Smooth muscle cell (in vitro differentiated cells): ENCODE results near the gene UBXN11. TPM values are rescaled to one million over a fixed set of nuclear protein-coding genes. Genes with fewer than 3 reads are reported as not detected.

ENCODE experiments used
- DNase-seq: peaks from one replicate; lab custom pipeline; 2025; ENCODE audit not compliant: unreplicated experiment; lab: John Stamatoyannopoulos, UW
- H2AFZ ChIP-seq: fragments of 200-600 bp; sonication (generic); 2 replicates; pipeline ENCODE4 v1.6.0; 2016; ENCODE audit warnings: antibody characterized with exemption, low read depth, mild to moderate bottlenecking
- H3F3A ChIP-seq: fragments of 200-600 bp; sonication (generic); 2 replicates; pipeline ENCODE4 v1.6.0; 2017; ENCODE audit warnings: antibody characterized with exemption, low read depth
- H3K27ac ChIP-seq: fragments of 200-600 bp; sonication (generic); 2 replicates; pipeline ENCODE4 v1.5.1; 2016; ENCODE audit warnings: low read depth, mild to moderate bottlenecking
- H3K27me3 ChIP-seq: fragments of 200-600 bp; sonication (generic); 2 replicates; pipeline ENCODE4 v1.6.1; 2016; ENCODE audit warnings: low read depth, mild to moderate bottlenecking
- H3K36me3 ChIP-seq: fragments of 200-600 bp; sonication (generic); 2 replicates; pipeline ENCODE4 v1.5.1; 2016; ENCODE audit warnings: low read depth
- H3K4me1 ChIP-seq: fragments of 200-600 bp; sonication (generic); 2 replicates; pipeline ENCODE4 v1.5.1; 2016; ENCODE audit warnings: low read depth
- H3K4me2 ChIP-seq: fragments of 200-600 bp; sonication (generic); 2 replicates; pipeline ENCODE4 v1.6.0; 2016; ENCODE audit warnings: mild to moderate bottlenecking
- H3K4me3 ChIP-seq: fragments of 200-600 bp; sonication (generic); 2 replicates; pipeline ENCODE4 v1.5.1; 2016; ENCODE audit warnings: mild to moderate bottlenecking
- H3K79me2 ChIP-seq: fragments of 200-600 bp; sonication (generic); 2 replicates; pipeline ENCODE4 v1.6.0; 2016; ENCODE audit warnings: low read depth, mild to moderate bottlenecking
- H3K9ac ChIP-seq: fragments of 200-600 bp; sonication (generic); 2 replicates; pipeline ENCODE4 v1.6.0; 2016; ENCODE audit warnings: low read depth
- H3K9me3 ChIP-seq: fragments of 200-600 bp; sonication (generic); replicated peaks from 2 replicates; pipeline ENCODE4 v1.5.1; 2016; ENCODE audit warnings: low read depth
- H4K20me1 ChIP-seq: fragments of 200-600 bp; sonication (generic); 2 replicates; pipeline ENCODE4 v1.6.0; 2016; ENCODE audit warnings: low read depth
- CTCF ChIP-seq: fragments of 200-600 bp; sonication (generic); IDR thresholded peaks from 2 replicates; pipeline ENCODE4 v1.5.1; 2017; ENCODE audit warnings: borderline replicate concordance, mild to moderate bottlenecking, antibody characterized with exemption; ENCODE audit not compliant: insufficient read depth, poor library complexity, severe bottlenecking
- WGBS: methylation state at CpG from one replicate; pipeline ENCODE4 v1.1.7; 2016; ENCODE audit warnings: low lambda C conversion rate; 5-methylcytosine and 5-hydroxymethylcytosine counted together
- polyA plus RNA-seq: library from polyadenylated mRNA; unstranded; fragments of >200 nt; fragmentation: Nextera tagmentation; extraction: Ambion mirVana; gene quantifications from 2 replicates; pipeline ENCODE4 v1.2.1, GENCODE V29; 2016
- total RNA-seq: library from RNA; depleted of rRNA; stranded (reverse); fragments of >200 nt; gene quantifications from 2 replicates; pipeline ENCODE4 v1.2.3, GENCODE V29; 2014

UBXN11 gene
- total and polyA plus RNA-seq, 2 experiments from 2014 or later, result 3.3 to 17.7 TPM

GRCh38 chr1:26269198-26269550 lies 37.3 kb downstream of the UBXN11 start:
- no peak for DNase-seq
- whole genome bisulfite sequencing, result 96% methylated on average over 4 of the region's 4 CpGs
- Histone ChIP-seq H2AFZ (no peak overlapping the region), H3K9ac (no peak overlapping the region), H3K27ac (no peak overlapping the region), H3K9me3 (no peaks in the 10 kb centered on the region), H3F3A (peaks cover 1% of the 10 kb centered on the region), H3K4me3 (no peak overlapping the region), H3K27me3 (no peaks in the 10 kb centered on the region), H3K79me2 (no peaks in the 10 kb centered on the region), H3K4me2 (no peak overlapping the region), H3K36me3 (no peaks in the 10 kb centered on the region), H3K4me1 (no peaks in the 10 kb centered on the region), H4K20me1 (no peaks in the 10 kb centered on the region)
- no peak for TF ChIP-seq CTCF

- H3K36me3 ChIP-seq, result no peaks in the 10 kb centered on the region
- TF ChIP-seq CTCF, result no peak
- H3K4me2 ChIP-seq, result no peak overlapping the region
Observed at GRCh38 chr1:26268290-26269197, 37.9 kb downstream of the UBXN11 start.

DNA sequence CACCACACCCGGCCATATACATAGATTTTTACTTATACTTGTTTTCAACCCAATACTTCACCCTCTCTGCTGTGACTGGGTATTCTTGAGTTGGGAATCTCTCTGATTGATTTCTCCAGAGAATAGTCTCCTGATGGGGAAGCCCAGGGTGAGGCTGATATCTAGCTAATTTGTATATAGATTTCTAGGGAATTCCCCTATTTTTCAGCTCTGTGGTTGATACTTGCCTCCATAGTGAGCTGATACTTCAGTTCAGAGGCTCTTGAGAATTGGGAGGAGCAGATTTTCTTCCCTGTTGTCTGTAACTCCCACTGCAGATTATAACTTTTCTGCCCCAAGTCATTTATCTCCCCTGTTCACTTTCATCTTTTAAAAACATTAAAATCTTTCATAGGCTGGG lies 41.0 kb downstream of the UBXN11 start:
- H3K4me1 ChIP-seq, result no peaks in the 10 kb centered on the region
- H3K9me3 ChIP-seq, result no peaks in the 10 kb centered on the region
- no peak overlapping the region for H3K9ac ChIP-seq
- no peak overlapping the region for H3K4me3 ChIP-seq
- H3K4me2 ChIP-seq, result no peak overlapping the region
- no peaks in the 10 kb centered on the region for H3F3A ChIP-seq
- no peaks in the 10 kb centered on the region for H3K36me3 ChIP-seq
- DNase-seq, result no peak
- no peaks in the 10 kb centered on the region for H4K20me1 ChIP-seq
- no peak for TF ChIP-seq CTCF
- no peaks in the 10 kb centered on the region for H3K27me3 ChIP-seq
- H3K27ac ChIP-seq, result no peak overlapping the region
- H2AFZ ChIP-seq, result no peak overlapping the region
- no peaks in the 10 kb centered on the region for H3K79me2 ChIP-seq
- 100% methylated on average over 1 of the region's 1 CpG for WGBS

More at GRCh38 chr1:26268290-26269197, 37.9 kb downstream of the UBXN11 start:
- H3F3A ChIP-seq, result no peaks in the 10 kb centered on the region
- no peak for DNase-seq
- 95% methylated on average over 9 of the region's 9 CpGs for WGBS
- no peaks in the 10 kb centered on the region for H3K9me3 ChIP-seq
- H3K27ac ChIP-seq, result no peak overlapping the region
- no peaks in the 10 kb centered on the region for H3K27me3 ChIP-seq
- H4K20me1 ChIP-seq, result no peaks in the 10 kb centered on the region
- H3K4me3 ChIP-seq, result no peak overlapping the region
- H3K4me1 ChIP-seq, result no peaks in the 10 kb centered on the region
- no peaks in the 10 kb centered on the region for H3K79me2 ChIP-seq
- no peak overlapping the region for H2AFZ ChIP-seq
- H3K9ac ChIP-seq, result no peak overlapping the region

DNA sequence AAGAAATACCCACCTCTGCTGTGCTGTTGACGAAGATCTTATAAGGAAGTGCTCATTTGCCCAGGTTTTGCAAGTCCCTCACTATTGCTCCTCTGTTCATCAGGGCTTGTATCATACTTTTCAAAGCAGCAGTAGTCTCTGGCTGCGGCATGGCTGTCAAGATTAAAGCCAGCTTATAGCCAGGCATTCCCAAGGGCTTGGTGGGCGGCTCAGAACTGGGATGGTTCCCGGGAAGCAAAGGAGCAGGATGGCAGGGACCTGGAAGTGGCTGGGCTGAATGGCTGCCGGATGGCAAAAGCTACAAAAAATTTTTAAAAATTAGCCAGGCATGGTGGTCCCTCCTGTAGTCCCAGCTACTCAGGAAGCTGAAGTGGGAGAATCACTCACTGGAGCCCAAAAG lies 43.2 kb downstream of the UBXN11 start:
- no peak overlapping the region for H3K4me2 ChIP-seq
- H3K4me1 ChIP-seq, result no peaks in the 10 kb centered on the region
- H3K27me3 ChIP-seq, result no peaks in the 10 kb centered on the region
- WGBS, result 94% methylated on average over 5 of the region's 5 CpGs
- no peaks in the 10 kb centered on the region for H4K20me1 ChIP-seq
- no peak for TF ChIP-seq CTCF
- no peaks in the 10 kb centered on the region for H3F3A ChIP-seq
- DNase-seq, result no peak
- no peak overlapping the region for H2AFZ ChIP-seq
- H3K9me3 ChIP-seq, result no peaks in the 10 kb centered on the region
- no peak overlapping the region for H3K9ac ChIP-seq
- H3K4me3 ChIP-seq, result no peak overlapping the region
- no peak overlapping the region for H3K27ac ChIP-seq
- H3K79me2 ChIP-seq, result no peaks in the 10 kb centered on the region
- no peaks in the 10 kb centered on the region for H3K36me3 ChIP-seq
